Activated CD8-positive, alpha-beta T cell treated with anti-CD3 and anti-CD28 coated beads for 36 hours (primary cell): Measurements from ENCODE around the gene OR4D5. TPM values are rescaled to one million over a fixed set of nuclear protein-coding genes. Genes with fewer than 3 reads are reported as not detected.

Experiments used
- ATAC-seq: fragments of 200-7000 bp; cut with Tn5 transposase; one replicate; pipeline ENCODE4 v1.10.0; 2021; ENCODE audit warnings: mild to moderate bottlenecking, moderate library complexity
- CTCF ChIA-PET: fragments of 350-600 bp; sonication (Branson Sonifier 250); formaldehyde crosslinking; loops from one replicate; lab custom pipeline; 2021; ENCODE audit warnings: antibody characterized with exemption; lab: Charles Lee
- POLR2A ChIA-PET: fragments of 350-600 bp; sonication (Branson Sonifier 250); formaldehyde crosslinking; loops from one replicate; lab custom pipeline; 2021; ENCODE audit warnings: antibody characterized with exemption; lab: Charles Lee
- DNase-seq: peaks from one replicate; pipeline ENCODE4 v3.0.0-alpha.2; 2020
- H3K27ac Mint-ChIP-seq: one replicate; pipeline ENCODE4 v1.8.0; 2021; ENCODE audit warnings: mild to moderate bottlenecking, mixed read lengths
- H3K27me3 Mint-ChIP-seq: one replicate; pipeline ENCODE4 v1.8.0; 2021; ENCODE audit warnings: mixed read lengths
- H3K36me3 Mint-ChIP-seq: one replicate; pipeline ENCODE4 v1.8.0; 2021; ENCODE audit warnings: low read depth, mixed read lengths
- H3K4me1 Mint-ChIP-seq: one replicate; pipeline ENCODE4 v1.8.0; 2021; ENCODE audit warnings: low read depth, mixed read lengths
- H3K4me3 Mint-ChIP-seq: one replicate; pipeline ENCODE4 v1.8.0; 2021; ENCODE audit warnings: mild to moderate bottlenecking, moderate library complexity, mixed read lengths
- H3K9me3 Mint-ChIP-seq: one replicate; pipeline ENCODE4 v1.8.0; 2021; ENCODE audit warnings: mixed read lengths
- CTCF ChIP-seq: fragments of 200-600 bp; IDR thresholded peaks from one replicate; pipeline ENCODE4 v1.8.0; 2022; ENCODE audit warnings: antibody characterized with exemption, mild to moderate bottlenecking
- intact Hi-C: fragments of 100-400 bp; cut with micrococcal nuclease; formaldehyde crosslinking; loops from one replicate; pipeline ENCODE4 v1.10.0; 2022
- total RNA-seq, 2 experiments: library from RNA; stranded (reverse); gene quantifications; one replicate each; pipeline ENCODE4 v1.2.3, GENCODE V29; 2021

OR4D5 gene
- total RNA-seq, 2 experiments from 2014 or later = not detected

GRCh38 chr11:123904932-123905331 is 34.5 kb upstream of the OR4D5 start:
- peaks cover 1% of the 10 kb centered on the region for H3K27me3 Mint-ChIP-seq

GRCh38 chr11:123905826-123906225 is 33.6 kb upstream of the OR4D5 start:
- no peak for ATAC-seq
- no peaks in the 10 kb centered on the region for H3K4me1 Mint-ChIP-seq
- DNase-seq = no peak
- no peak overlapping the region for H3K4me3 Mint-ChIP-seq
- H3K36me3 Mint-ChIP-seq = no peaks in the 10 kb centered on the region
- peaks cover 1% of the 10 kb centered on the region for H3K27me3 Mint-ChIP-seq
- no peak overlapping the region for H3K27ac Mint-ChIP-seq
- no peak for TF ChIP-seq CTCF
- ChIA-PET POLR2A (no interaction called here), CTCF (no interaction called here)
- intact Hi-C loops = no loop called here
- H3K9me3 Mint-ChIP-seq = no peaks in the 10 kb centered on the region

More at GRCh38 chr11:123904932-123905331, 34.5 kb upstream of the OR4D5 start:
- DNase-seq (no peak), ATAC-seq (no peak)
- no peak for TF ChIP-seq CTCF
- H3K36me3 Mint-ChIP-seq = no peaks in the 10 kb centered on the region
- H3K9me3 Mint-ChIP-seq = no peaks in the 10 kb centered on the region
- H3K27ac Mint-ChIP-seq = no peak overlapping the region
- ChIA-PET CTCF (no interaction called here), POLR2A (no interaction called here)
- intact Hi-C loops = no loop called here
- no peaks in the 10 kb centered on the region for H3K4me1 Mint-ChIP-seq
- H3K4me3 Mint-ChIP-seq = no peak overlapping the region

- POLR2A ChIA-PET = no interaction called here
- H3K4me3 Mint-ChIP-seq = no peak overlapping the region
- no peaks in the 10 kb centered on the region for H3K36me3 Mint-ChIP-seq
- no peak for DNase-seq
- CTCF ChIA-PET = no interaction called here
- no peak for ATAC-seq
- H3K27ac Mint-ChIP-seq = no peak overlapping the region
- intact Hi-C loops = no loop called here
- no peaks in the 10 kb centered on the region for H3K9me3 Mint-ChIP-seq
- H3K27me3 Mint-ChIP-seq = peaks cover 1% of the 10 kb centered on the region
- TF ChIP-seq CTCF = no peak
- no peaks in the 10 kb centered on the region for H3K4me1 Mint-ChIP-seq
These were observed 18.5 kb upstream of the OR4D5 start for GRCh38 chr11:123920943-123921342.

GRCh38 chr11:123924027-123924426 is 15.4 kb upstream of the OR4D5 start:
- no peaks in the 10 kb centered on the region for H3K9me3 Mint-ChIP-seq
- no peaks in the 10 kb centered on the region for H3K36me3 Mint-ChIP-seq
- peaks cover 1% of the 10 kb centered on the region for H3K27me3 Mint-ChIP-seq
- intact Hi-C loops = no loop called here
- CTCF ChIA-PET = no interaction called here
- H3K4me3 Mint-ChIP-seq = no peak overlapping the region
- no peak overlapping the region for H3K27ac Mint-ChIP-seq
- ATAC-seq = no peak
- POLR2A ChIA-PET = no interaction called here
- TF ChIP-seq CTCF = no peak
- DNase-seq = no peak
- no peaks in the 10 kb centered on the region for H3K4me1 Mint-ChIP-seq

GRCh38 chr11:123942413-123942812 is 3.0 kb downstream of the OR4D5 start:
- intact Hi-C loops = no loop called here
- DNase-seq (no peak), ATAC-seq (no peak)
- POLR2A ChIA-PET = no interaction called here
- peaks cover 4% of the 10 kb centered on the region for H3K27me3 Mint-ChIP-seq
- no peaks in the 10 kb centered on the region for H3K36me3 Mint-ChIP-seq
- H3K27ac Mint-ChIP-seq = no peak overlapping the region
- no peaks in the 10 kb centered on the region for H3K9me3 Mint-ChIP-seq
- CTCF ChIA-PET = no interaction called here
- TF ChIP-seq CTCF = no peak
- H3K4me1 Mint-ChIP-seq = no peaks in the 10 kb centered on the region
- no peak overlapping the region for H3K4me3 Mint-ChIP-seq
